Thyroid gland (tissue), 4 donors: ENCODE measurements around the gene NECAB3. TPM values are rescaled to one million over a fixed set of nuclear protein-coding genes. Genes with fewer than 3 reads are reported as not detected.

Source experiments
- DNase-seq, 2 donors: peaks; one replicate each; pipeline ENCODE4 v3.0.0-alpha.2; 2019
- H3K27ac ChIP-seq, 3 donors: fragments of 200-600 bp; sonication (generic); 1 replicate in 2 of 3; 2 replicates in 1 of 3; pipeline ENCODE4 v1.5.1; 2016 to 2019; ENCODE audit warnings: mild to moderate bottlenecking in 1 of 3, moderate library complexity in 1 of 3
- H3K27me3 ChIP-seq: fragments of 200-600 bp; sonication (generic); one replicate; pipeline ENCODE4 v1.5.1; 2019
- H3K36me3 ChIP-seq, 2 donors: fragments of 200-600 bp; sonication (generic); one replicate each; pipeline ENCODE4 v1.5.1; 2016 to 2019
- H3K4me1 ChIP-seq, 2 donors: fragments of 200-600 bp; sonication (generic); one replicate each; pipeline ENCODE4 v1.5.1; 2017 to 2019
- H3K4me3 ChIP-seq, 3 donors: fragments of 200-600 bp; sonication (generic); replicated peaks in 1 of 3; 1 replicate in 2 of 3; 2 replicates in 1 of 3; pipeline ENCODE4 v1.5.1; 2016; ENCODE audit warnings: mild to moderate bottlenecking in 1 of 3
- H3K9me3 ChIP-seq: fragments of 200-600 bp; sonication (generic); one replicate; pipeline ENCODE4 v1.5.1; 2017
- POLR2A ChIP-seq, 2 donors: fragments of 450-650 bp; IDR thresholded peaks; one replicate each; pipeline ENCODE4 v1.6.1; 2017; ENCODE audit warnings: antibody characterized with exemption in 2 of 2, mild to moderate bottlenecking in 2 of 2, moderate library complexity in 1 of 2
- WGBS, 2 donors: methylation state at CpG; one replicate each; pipeline ENCODE4 v1.1.5; 2017; 5-methylcytosine and 5-hydroxymethylcytosine counted together
- intact Hi-C: fragments of 100-400 bp; cut with DNase I; formaldehyde crosslinking; loops from one replicate; pipeline ENCODE4 v1.15.1; 2023
- total RNA-seq, 4 donors: library from RNA; depleted of rRNA; stranded (reverse); fragments of >200 nt; gene quantifications; one replicate each; pipeline ENCODE4 v1.2.3, GENCODE V29; 2016
- TF ChIP-seq, protein P1 (sequence below), 6 experiments: fragments of 200-600 bp in 3 of 6; fragments of 450-650 bp in 3 of 6; sonication (generic) in 3 of 6; IDR thresholded peaks; one replicate each; pipeline ENCODE4 v1.5.1; 2016 to 2019; ENCODE audit warnings: antibody characterized with exemption in 6 of 6, mild to moderate bottlenecking in 2 of 6, inconsistent platforms in 1 of 6, moderate library complexity in 1 of 6

NECAB3 gene
- total RNA-seq, result 10 to 100 TPM; 65.2 to 99.8 (median 73.4) TPM

GRCh38 chr20:33674294-33675135 lies at the start of gene NECAB3:
NECAB3 (minus strand) TSS chr20:33674428; CDS start chr20:33674352, 76 bp downstream.
- peak; percentile 84 to 88 for DNase-seq
- H3K27me3 ChIP-seq, result no peaks in the 10 kb centered on the region
- peak within 1 kb of the TSS; percentile 51 to 76 (median 72) for H3K4me3 ChIP-seq
- no peaks in the 10 kb centered on the region for H3K9me3 ChIP-seq
- 12% methylated on average over 17 to 18 of the region's 73 CpGs for WGBS, 2 donors
- H3K27ac ChIP-seq, result peak within 1 kb of the TSS; percentile 81 to 85 (median 84)
- intact Hi-C loops, result loop anchor here (5.0 to 10.0 kb wide), 2 partner anchors 217 to 440 kb away; partner anchors contain the start of gene EIF2S2
- TF ChIP-seq, protein P1, sequence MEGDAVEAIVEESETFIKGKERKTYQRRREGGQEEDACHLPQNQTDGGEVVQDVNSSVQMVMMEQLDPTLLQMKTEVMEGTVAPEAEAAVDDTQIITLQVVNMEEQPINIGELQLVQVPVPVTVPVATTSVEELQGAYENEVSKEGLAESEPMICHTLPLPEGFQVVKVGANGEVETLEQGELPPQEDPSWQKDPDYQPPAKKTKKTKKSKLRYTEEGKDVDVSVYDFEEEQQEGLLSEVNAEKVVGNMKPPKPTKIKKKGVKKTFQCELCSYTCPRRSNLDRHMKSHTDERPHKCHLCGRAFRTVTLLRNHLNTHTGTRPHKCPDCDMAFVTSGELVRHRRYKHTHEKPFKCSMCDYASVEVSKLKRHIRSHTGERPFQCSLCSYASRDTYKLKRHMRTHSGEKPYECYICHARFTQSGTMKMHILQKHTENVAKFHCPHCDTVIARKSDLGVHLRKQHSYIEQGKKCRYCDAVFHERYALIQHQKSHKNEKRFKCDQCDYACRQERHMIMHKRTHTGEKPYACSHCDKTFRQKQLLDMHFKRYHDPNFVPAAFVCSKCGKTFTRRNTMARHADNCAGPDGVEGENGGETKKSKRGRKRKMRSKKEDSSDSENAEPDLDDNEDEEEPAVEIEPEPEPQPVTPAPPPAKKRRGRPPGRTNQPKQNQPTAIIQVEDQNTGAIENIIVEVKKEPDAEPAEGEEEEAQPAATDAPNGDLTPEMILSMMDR (IDR thresholded peaks at IDR 0.05), result no peak
- TF ChIP-seq POLR2A (IDR thresholded peaks at IDR 0.05), result peak; percentile 20 to 85
- H3K4me1 ChIP-seq, result peaks cover 17 to 30% of the 10 kb centered on the region in 2 donors
- no peaks in the 10 kb centered on the region for H3K36me3 ChIP-seq

GRCh38 chr20:33721391-33722140 lies 47.3 kb upstream of the NECAB3 start:
- H3K4me3 ChIP-seq, result no peak overlapping the region
- DNase-seq, result peak; percentile 50 to 53
- H3K4me1 ChIP-seq, result peaks cover 14 to 39% of the 10 kb centered on the region in 2 donors
- H3K27me3 ChIP-seq, result no peaks in the 10 kb centered on the region
- intact Hi-C loops, result no loop called here
- H3K9me3 ChIP-seq, result no peaks in the 10 kb centered on the region
- no peaks in the 10 kb centered on the region for H3K36me3 ChIP-seq
- no peak for TF ChIP-seq POLR2A (IDR thresholded peaks at IDR 0.05)
- TF ChIP-seq, protein P1 (IDR thresholded peaks at IDR 0.05), result no peak
- peak overlapping the region in 1 of 3 donors; percentile 8 for H3K27ac ChIP-seq
- 70 to 72% methylated on average over 11 of the region's 11 CpGs for WGBS, 2 donors

- intact Hi-C loops, result no loop called here
- peak in 1 of 2 donors; percentile 67 for TF ChIP-seq POLR2A (IDR thresholded peaks at IDR 0.05)
- TF ChIP-seq, protein P1 (IDR thresholded peaks at IDR 0.05), result no peak
These were observed 45.9 kb upstream of the NECAB3 start, which contains the start of gene PXMP4 for GRCh38 chr20:33719989-33720709. PXMP4 (minus strand) TSS chr20:33720310; CDS start chr20:33720207, 103 bp downstream.

GRCh38 chr20:33719277-33719988 lies 45.2 kb upstream of the NECAB3 start:
- H3K27ac ChIP-seq, result peak overlapping the region; percentile 51 to 64 (median 57)
- TF ChIP-seq POLR2A (IDR thresholded peaks at IDR 0.05), result no peak
- TF ChIP-seq, protein P1 (IDR thresholded peaks at IDR 0.05), result no peak
- H3K9me3 ChIP-seq, result no peaks in the 10 kb centered on the region
- peak overlapping the region; percentile 34 to 62 (median 47) for H3K4me3 ChIP-seq
- H3K36me3 ChIP-seq, result no peaks in the 10 kb centered on the region
- WGBS, 2 donors, result 50 to 63% methylated on average over 13 of the region's 13 CpGs
- intact Hi-C loops, result no loop called here
- no peaks in the 10 kb centered on the region for H3K27me3 ChIP-seq
- no peak for DNase-seq
- peaks cover 11 to 18% of the 10 kb centered on the region in 2 donors for H3K4me1 ChIP-seq

More at GRCh38 chr20:33719989-33720709, 45.9 kb upstream of the NECAB3 start, which contains the start of gene PXMP4:
- Histone ChIP-seq H3K9me3 (no peaks in the 10 kb centered on the region), H3K4me1 (peaks cover 11 to 25% of the 10 kb centered on the region in 2 donors), H3K36me3 (no peaks in the 10 kb centered on the region), H3K27me3 (no peaks in the 10 kb centered on the region), H3K4me3 (peak within 1 kb of the TSS; percentile 34 to 62 (median 47)), H3K27ac (peak within 1 kb of the TSS; percentile 51 to 64 (median 57))
- 13 to 17% methylated on average over 15 to 32 of the region's 46 CpGs for WGBS, 2 donors
- DNase-seq, result peak; percentile 83 to 85
